WERI-Rb-1 (cell line): Measurements from ENCODE around the gene PRMT9.

Source experiments
- DNase-seq: peaks from one replicate; pipeline ENCODE4 v3.0.0-alpha.2; 2020
- H3K27ac ChIP-seq: fragments of 250-450 bp; sonication (Bioruptor Pico); 2 replicates; pipeline ENCODE4 v1.5.1; 2020; ENCODE audit warnings: mild to moderate bottlenecking, moderate library complexity
- H3K27me3 ChIP-seq: fragments of 250-450 bp; sonication (Bioruptor Pico); 2 replicates; pipeline ENCODE4 v1.5.1; 2021; ENCODE audit warnings: mild to moderate bottlenecking, low read depth, moderate library complexity; ENCODE audit not compliant: insufficient read depth, severe bottlenecking
- H3K36me3 ChIP-seq: fragments of 250-450 bp; sonication (Bioruptor Pico); 2 replicates; pipeline ENCODE4 v1.5.1; 2020; ENCODE audit warnings: mild to moderate bottlenecking, moderate library complexity
- H3K4me3 ChIP-seq: 2 replicates; pipeline ENCODE4 v1.5.1; 2011; ENCODE audit warnings: low read depth, mild to moderate bottlenecking, control low read depth, low read length
- H3K9me3 ChIP-seq: fragments of 250-450 bp; sonication (Bioruptor Pico); 2 replicates; pipeline ENCODE4 v1.5.1; 2021; ENCODE audit warnings: mild to moderate bottlenecking, moderate library complexity; ENCODE audit not compliant: severe bottlenecking
- CTCF ChIP-seq: IDR thresholded peaks from 2 replicates; pipeline ENCODE4 v1.5.1; 2011; ENCODE audit warnings: low read depth, mild to moderate bottlenecking, control low read depth, inconsistent platforms, low read length

The PRMT9 gene

GRCh38 chr4:147596981-147597380 lies 87.0 kb downstream of the PRMT9 start:
- DNase-seq, result no peak
- Histone ChIP-seq H3K36me3 (no peaks in the 10 kb centered on the region), H3K27ac (no peak overlapping the region), H3K27me3 (no peaks in the 10 kb centered on the region), H3K9me3 (no peaks in the 10 kb centered on the region), H3K4me3 (no peak overlapping the region)
- TF ChIP-seq CTCF, result no peak

- H3K4me3 ChIP-seq, result no peak overlapping the region
- H3K9me3 ChIP-seq, result no peaks in the 10 kb centered on the region
- no peak for DNase-seq
- H3K27me3 ChIP-seq, result no peaks in the 10 kb centered on the region
- TF ChIP-seq CTCF, result no peak
- H3K36me3 ChIP-seq, result no peaks in the 10 kb centered on the region
- H3K27ac ChIP-seq, result no peak overlapping the region
Measured at GRCh38 chr4:147596377-147596776, 87.6 kb downstream of the PRMT9 start.

GRCh38 chr4:147594578-147594977 lies 89.4 kb downstream of the PRMT9 start:
- Histone ChIP-seq H3K36me3 (no peaks in the 10 kb centered on the region), H3K27me3 (no peaks in the 10 kb centered on the region), H3K9me3 (no peaks in the 10 kb centered on the region), H3K27ac (no peak overlapping the region), H3K4me3 (no peak overlapping the region)
- no peak for TF ChIP-seq CTCF
- no peak for DNase-seq

GRCh38 chr4:147594107-147594506 lies 89.9 kb downstream of the PRMT9 start:
- no peak overlapping the region for H3K27ac ChIP-seq
- no peak for DNase-seq
- H3K4me3 ChIP-seq, result no peak overlapping the region
- H3K9me3 ChIP-seq, result no peaks in the 10 kb centered on the region
- no peaks in the 10 kb centered on the region for H3K36me3 ChIP-seq
- H3K27me3 ChIP-seq, result no peaks in the 10 kb centered on the region
- TF ChIP-seq CTCF, result no peak

- Histone ChIP-seq H3K9me3 (no peaks in the 10 kb centered on the region), H3K4me3 (no peak overlapping the region), H3K27ac (no peak overlapping the region), H3K36me3 (no peaks in the 10 kb centered on the region), H3K27me3 (no peaks in the 10 kb centered on the region)
- DNase-seq, result no peak
- no peak for TF ChIP-seq CTCF
Measured at GRCh38 chr4:147591106-147591505, 92.9 kb downstream of the PRMT9 start.

- DNase-seq, result peak; percentile 73
- H3K9me3 ChIP-seq, result no peaks in the 10 kb centered on the region
- no peak overlapping the region for H3K4me3 ChIP-seq
- H3K36me3 ChIP-seq, result no peaks in the 10 kb centered on the region
- no peak overlapping the region for H3K27ac ChIP-seq
- TF ChIP-seq CTCF, result peak; percentile 68
- no peaks in the 10 kb centered on the region for H3K27me3 ChIP-seq
Measured at GRCh38 chr4:147590249-147590920, 93.6 kb downstream of the PRMT9 start.
